Keratinocyte (primary cell): ENCODE measurements around the gene TCP11.

ENCODE experiments used
- EZH2 ChIP-seq: IDR thresholded peaks from one replicate; pipeline ENCODE4 v1.6.1; 2012; ENCODE audit warnings: inconsistent platforms, mild to moderate bottlenecking, low read length, moderate library complexity
- TF ChIP-seq, protein P1 (sequence below), 3 experiments: IDR thresholded peaks in 1 of 3; conservative IDR thresholded peaks in 1 of 3; optimal IDR thresholded peaks in 1 of 3; 2 replicates in 2 of 3; 3 replicates in 1 of 3; pipeline versions ENCODE3 to v1.5.1; 2011; ENCODE audit warnings: low read length in 3 of 3, mild to moderate bottlenecking in 3 of 3, moderate library complexity in 2 of 3, control low read depth in 1 of 3, inconsistent platforms in 1 of 3; ENCODE audit not compliant: insufficient read depth in 2 of 3; ENCODE audit errors: extremely low read depth in 1 of 3

DNA sequence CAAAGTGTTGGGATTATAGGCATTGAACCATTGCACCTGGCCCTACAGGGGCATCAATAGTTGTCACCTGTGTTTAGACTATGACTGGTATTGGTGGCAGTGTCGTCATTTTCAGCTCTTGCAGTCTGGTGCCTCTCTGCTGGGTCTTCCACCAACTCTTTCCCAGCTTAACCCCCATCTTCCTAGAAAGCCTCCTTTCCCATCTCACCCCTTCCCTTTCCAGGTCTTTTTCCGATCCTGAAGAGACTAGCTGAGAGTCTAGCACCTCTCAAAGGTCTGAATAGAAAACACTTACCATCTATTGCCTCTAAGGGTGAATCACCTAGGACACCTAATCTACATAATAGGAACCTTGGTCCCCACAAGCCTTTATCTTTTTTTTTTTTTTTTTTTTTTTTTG, 71.0 kb downstream of the TCP11 start:
- TF ChIP-seq, protein P1, sequence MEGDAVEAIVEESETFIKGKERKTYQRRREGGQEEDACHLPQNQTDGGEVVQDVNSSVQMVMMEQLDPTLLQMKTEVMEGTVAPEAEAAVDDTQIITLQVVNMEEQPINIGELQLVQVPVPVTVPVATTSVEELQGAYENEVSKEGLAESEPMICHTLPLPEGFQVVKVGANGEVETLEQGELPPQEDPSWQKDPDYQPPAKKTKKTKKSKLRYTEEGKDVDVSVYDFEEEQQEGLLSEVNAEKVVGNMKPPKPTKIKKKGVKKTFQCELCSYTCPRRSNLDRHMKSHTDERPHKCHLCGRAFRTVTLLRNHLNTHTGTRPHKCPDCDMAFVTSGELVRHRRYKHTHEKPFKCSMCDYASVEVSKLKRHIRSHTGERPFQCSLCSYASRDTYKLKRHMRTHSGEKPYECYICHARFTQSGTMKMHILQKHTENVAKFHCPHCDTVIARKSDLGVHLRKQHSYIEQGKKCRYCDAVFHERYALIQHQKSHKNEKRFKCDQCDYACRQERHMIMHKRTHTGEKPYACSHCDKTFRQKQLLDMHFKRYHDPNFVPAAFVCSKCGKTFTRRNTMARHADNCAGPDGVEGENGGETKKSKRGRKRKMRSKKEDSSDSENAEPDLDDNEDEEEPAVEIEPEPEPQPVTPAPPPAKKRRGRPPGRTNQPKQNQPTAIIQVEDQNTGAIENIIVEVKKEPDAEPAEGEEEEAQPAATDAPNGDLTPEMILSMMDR (optimal IDR thresholded peaks at IDR 0.05 in 1 of 3, IDR thresholded peaks at IDR 0.05 in 1 of 3, conservative IDR thresholded peaks at IDR 0.05 in 1 of 3; ENCODE audit: extremely low read depth in 1 of 3, insufficient read depth in 2 of 3, low read length in 3 of 3): no peak
- no peak for TF ChIP-seq EZH2
